ENCODE measurements around the gene PDLIM1. TPM values are rescaled to one million over a fixed set of nuclear protein-coding genes. Genes with fewer than 3 reads are reported as not detected.
"Not testable (repeated sequence)": the region's sequence is repeated elsewhere in the genome, so short reads cannot be mapped to it uniquely, and the experiment has no call there.

PDLIM1 gene
- total RNA-seq, 2 donors from 2014 or later = 8.3 to 44.4 TPM

DNA sequence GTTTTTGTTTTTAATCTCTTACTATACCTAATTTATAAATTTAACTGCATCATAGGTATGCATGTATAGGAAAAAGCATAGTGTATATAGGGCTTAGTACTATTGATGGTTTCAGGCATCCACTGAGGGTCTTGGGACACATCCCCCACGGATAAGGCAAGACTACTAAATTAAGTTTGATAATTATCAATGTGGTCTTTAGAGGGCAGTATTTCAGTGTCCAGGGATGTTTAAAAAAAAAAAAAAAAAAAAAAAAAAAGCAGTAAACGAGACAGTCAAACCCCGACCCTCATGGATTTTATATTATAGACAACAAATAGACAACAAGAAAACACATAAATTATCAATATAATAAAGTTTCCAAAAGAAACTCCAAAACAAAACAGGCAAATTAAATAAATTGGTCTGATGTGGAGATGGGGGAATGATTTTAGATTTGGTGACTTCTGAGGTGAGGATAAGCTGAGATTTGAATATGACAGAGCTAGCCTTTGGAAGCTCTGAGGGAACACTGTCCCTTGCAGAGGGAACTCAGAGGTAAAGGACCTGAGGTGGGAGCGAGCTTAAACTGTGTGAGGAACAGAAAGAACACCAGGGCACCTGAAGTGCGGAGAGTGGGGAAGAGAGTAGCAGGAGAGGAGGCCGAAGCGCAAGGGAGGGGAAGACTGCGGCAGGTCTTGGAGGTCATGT lies 82.0 kb downstream of the PDLIM1 start:
- DNase-seq = no peak
- H3K9me3 ChIP-seq (ENCODE audit: control insufficient read depth, low read length, poor library complexity, severe bottlenecking) = peaks cover 3% of the 10 kb centered on the region
- Mint-ChIP-seq H3K27ac (no peak overlapping the region), H3K4me1 (no peaks in the 10 kb centered on the region), H3K4me3 (no peak overlapping the region), H3K36me3 (ENCODE audit: low read depth) (peaks cover 5% of the 10 kb centered on the region), H3K27me3 (peaks cover 4% of the 10 kb centered on the region)
- ATAC-seq = no peak

DNA sequence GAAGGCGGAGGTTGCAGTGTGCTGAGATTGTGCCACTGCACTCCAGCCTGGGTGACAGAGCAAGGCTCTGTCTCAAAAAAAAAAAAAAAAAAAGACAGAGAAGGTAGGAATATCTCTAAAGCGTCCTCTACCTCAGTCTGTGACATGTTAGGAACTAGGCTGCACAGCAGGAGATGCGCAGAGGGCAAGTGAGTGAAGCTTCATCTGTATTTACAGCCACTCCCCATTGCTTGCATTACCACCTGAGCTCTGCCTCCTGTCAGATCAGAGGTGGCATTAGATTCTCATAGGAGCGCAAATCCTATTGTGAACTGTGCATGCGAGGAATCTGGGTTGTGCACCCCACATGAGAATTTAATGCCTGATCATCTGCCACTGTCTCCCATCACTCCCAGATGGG lies 87.9 kb downstream of the PDLIM1 start:
- H3K36me3 Mint-ChIP-seq (ENCODE audit: low read depth); DNase-seq: not testable (repeated sequence)

DNA sequence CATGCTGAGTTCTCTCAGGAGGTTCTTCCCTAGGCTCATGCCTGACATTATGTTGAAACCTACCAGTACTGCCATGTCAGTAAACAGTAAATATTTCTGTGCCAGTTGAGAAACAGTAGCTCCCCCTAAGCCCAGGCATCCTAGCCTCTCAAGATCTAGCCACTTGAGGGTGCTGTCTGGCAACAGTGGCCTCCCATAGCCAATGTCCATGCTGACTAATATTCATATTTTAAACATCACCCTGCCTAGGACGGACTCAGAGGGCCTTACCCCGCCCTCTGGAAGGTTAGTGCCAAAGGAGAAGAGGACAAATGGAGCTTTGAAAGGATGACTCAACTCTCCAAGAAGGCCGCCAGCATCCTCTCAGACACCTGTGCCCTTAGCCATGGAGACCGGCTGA lies 89.1 kb downstream of the PDLIM1 start:
- H3K9me3 ChIP-seq (ENCODE audit: control insufficient read depth, low read length, poor library complexity, severe bottlenecking) = no peaks in the 10 kb centered on the region
- no peaks in the 10 kb centered on the region for H3K36me3 Mint-ChIP-seq (ENCODE audit: low read depth)
- ATAC-seq (no peak), DNase-seq (no peak)
- no peaks in the 10 kb centered on the region for H3K4me1 Mint-ChIP-seq
- no peaks in the 10 kb centered on the region for H3K27me3 Mint-ChIP-seq
- no peak overlapping the region for H3K27ac Mint-ChIP-seq
- no peak overlapping the region for H3K4me3 Mint-ChIP-seq

More for the DNA sequence above, 87.9 kb downstream of the PDLIM1 start:
- not testable (repeated sequence) for H3K27me3 Mint-ChIP-seq; H3K27ac Mint-ChIP-seq; H3K4me1 Mint-ChIP-seq; ATAC-seq; H3K9me3 ChIP-seq (ENCODE audit: control insufficient read depth, low read length, poor library complexity, severe bottlenecking); H3K4me3 Mint-ChIP-seq

DNA sequence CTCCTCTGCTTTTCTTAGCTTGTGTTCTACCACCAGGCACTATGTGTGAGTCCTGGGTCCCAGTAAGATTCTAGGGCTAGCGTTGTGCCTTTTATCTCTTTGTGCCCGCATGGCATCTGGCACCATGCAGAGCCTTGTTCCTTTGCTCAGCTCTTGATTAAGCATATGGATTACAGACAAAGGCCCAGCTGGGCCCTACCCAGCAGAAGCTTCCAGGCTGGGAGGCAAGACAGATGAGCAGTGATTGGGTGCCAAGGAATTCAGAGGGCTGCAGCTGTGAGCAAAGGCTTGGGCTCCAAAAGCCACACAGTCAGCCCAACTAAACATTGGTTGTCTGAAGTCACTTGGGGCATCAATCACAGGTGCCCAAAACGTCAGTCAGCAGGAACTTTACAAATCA lies 94.8 kb downstream of the PDLIM1 start:
- no peaks in the 10 kb centered on the region for H3K36me3 Mint-ChIP-seq (ENCODE audit: low read depth)
- DNase-seq = no peak
- no peaks in the 10 kb centered on the region for H3K27me3 Mint-ChIP-seq
- no peak overlapping the region for H3K27ac Mint-ChIP-seq
- no peaks in the 10 kb centered on the region for H3K9me3 ChIP-seq (ENCODE audit: control insufficient read depth, low read length, poor library complexity, severe bottlenecking)
- H3K4me1 Mint-ChIP-seq = no peaks in the 10 kb centered on the region
- H3K4me3 Mint-ChIP-seq = no peak overlapping the region
- ATAC-seq = no peak

DNA sequence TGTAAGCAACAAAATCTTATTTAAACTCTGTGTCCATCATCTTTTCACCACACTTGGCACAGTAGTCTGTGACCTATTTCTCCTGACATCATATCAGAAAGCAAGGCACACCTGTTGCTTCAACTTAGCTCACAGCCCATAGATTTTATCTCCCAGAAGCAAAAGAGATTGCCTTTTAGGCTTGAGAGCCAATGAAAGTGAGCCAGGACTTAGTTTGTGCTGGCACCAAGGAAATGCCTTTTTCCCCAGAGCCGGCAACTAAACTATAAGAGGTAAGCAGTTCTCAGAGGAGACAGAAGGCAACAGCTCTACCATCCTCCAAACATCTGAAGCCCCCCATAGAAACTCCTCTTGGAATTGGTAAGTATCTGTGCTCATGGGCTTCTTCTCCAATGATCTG lies 96.9 kb downstream of the PDLIM1 start, which contains the start of gene ACSM6:
Gene ACSM6, plus strand, starts transcription at position 295 of the 400 bp plus-strand sequence. CDS start 248 bp downstream, outside the sequence.
- H3K9me3 ChIP-seq (ENCODE audit: control insufficient read depth, low read length, poor library complexity, severe bottlenecking) = no peaks in the 10 kb centered on the region
- Mint-ChIP-seq H3K4me3 (no peak within 1 kb of the TSS), H3K27ac (no peak within 1 kb of the TSS), H3K4me1 (no peaks in the 10 kb centered on the region), H3K36me3 (ENCODE audit: low read depth) (no peaks in the 10 kb centered on the region), H3K27me3 (peaks cover 6% of the 10 kb centered on the region)
- no peak for DNase-seq
- ATAC-seq = no peak

DNA sequence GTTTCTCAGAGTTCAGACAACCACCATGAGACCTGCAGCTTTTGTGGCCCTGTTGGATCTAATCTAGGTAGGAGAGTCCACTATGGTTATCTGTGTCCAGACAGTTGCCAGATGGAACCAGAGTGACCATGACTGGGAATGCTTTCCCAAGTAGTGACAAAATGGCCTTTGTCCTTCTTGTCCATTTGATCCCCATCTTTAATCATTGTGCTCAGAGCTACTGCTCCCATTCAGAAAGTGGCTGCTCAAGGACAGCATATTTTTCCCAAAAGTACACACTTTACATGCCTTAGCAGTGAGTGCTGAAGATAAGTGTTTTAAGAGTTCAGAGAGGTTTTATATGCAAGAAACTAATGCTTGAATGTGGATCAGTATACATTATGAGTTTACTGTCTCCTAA lies 102.2 kb downstream of the PDLIM1 start:
- H3K27ac Mint-ChIP-seq = no peak overlapping the region
- peaks cover 3% of the 10 kb centered on the region for H3K4me1 Mint-ChIP-seq
- H3K27me3 Mint-ChIP-seq = peaks cover 19% of the 10 kb centered on the region
- DNase-seq (no peak), ATAC-seq (no peak)
- no peaks in the 10 kb centered on the region for H3K9me3 ChIP-seq (ENCODE audit: control insufficient read depth, low read length, poor library complexity, severe bottlenecking)
- H3K36me3 Mint-ChIP-seq (ENCODE audit: low read depth) = no peaks in the 10 kb centered on the region
- no peak overlapping the region for H3K4me3 Mint-ChIP-seq

DNA sequence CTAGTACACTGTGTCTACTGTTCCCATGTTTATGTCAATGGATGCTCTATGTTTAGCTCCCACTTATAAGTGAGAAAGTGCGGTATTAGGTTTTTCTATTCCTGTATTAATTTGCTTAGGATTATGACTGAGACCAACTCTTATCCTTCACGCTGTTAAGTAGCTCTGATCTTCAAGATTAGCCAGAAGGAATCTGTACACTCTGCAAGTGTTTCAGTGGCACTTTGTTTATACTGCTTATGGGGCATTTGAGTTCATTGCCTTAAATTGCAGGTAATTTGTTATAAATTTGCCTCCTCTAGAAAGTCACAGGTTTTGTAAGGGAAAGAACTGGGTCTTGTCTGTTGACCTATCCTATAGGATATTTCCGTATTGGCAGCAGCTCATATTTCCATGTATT lies 103.2 kb downstream of the PDLIM1 start:
- Mint-ChIP-seq H3K4me3 (no peak overlapping the region), H3K4me1 (peaks cover 3% of the 10 kb centered on the region), H3K36me3 (ENCODE audit: low read depth) (no peaks in the 10 kb centered on the region), H3K27ac (no peak overlapping the region), H3K27me3 (peaks cover 19% of the 10 kb centered on the region)
- H3K9me3 ChIP-seq (ENCODE audit: control insufficient read depth, low read length, poor library complexity, severe bottlenecking) = no peaks in the 10 kb centered on the region
- no peak for DNase-seq
- ATAC-seq = no peak

Other genes starting within 250 kb of the PDLIM1 start
- gene CYP2C8, start 221.5 kb downstream of the PDLIM1 start, total RNA-seq = under 1 TPM in 1 of 2 donors, not detected in 1; 0.21 TPM
- not detected for gene ACSM6, start 96.8 kb downstream of the PDLIM1 start, total RNA-seq